Coronary artery (tissue), 2 donors: Measurements from ENCODE around the gene CNTN2.

Source experiments
- DNase-seq: peaks from one replicate; pipeline ENCODE4 v3.0.0-alpha.2; 2017; ENCODE audit warnings: low spot score
- H3K27ac ChIP-seq, 2 donors: fragments of 200-600 bp; sonication (generic); one replicate each; pipeline ENCODE4 v1.5.1; 2016 to 2019
- H3K4me3 ChIP-seq: fragments of 200-600 bp; sonication (generic); 2 replicates; pipeline ENCODE4 v1.5.1; 2016; ENCODE audit warnings: mild to moderate bottlenecking, moderate library complexity
- TF ChIP-seq, protein P1 (sequence below): fragments of 200-600 bp; sonication (generic); IDR thresholded peaks from one replicate; pipeline ENCODE4 v1.5.1; 2019; ENCODE audit warnings: antibody characterized with exemption

The CNTN2 gene

GRCh38 chr1:205030241-205030640 lies 12.8 kb upstream of the CNTN2 start:
- no peak overlapping the region for H3K4me3 ChIP-seq
- DNase-seq = no peak
- TF ChIP-seq, protein P1, sequence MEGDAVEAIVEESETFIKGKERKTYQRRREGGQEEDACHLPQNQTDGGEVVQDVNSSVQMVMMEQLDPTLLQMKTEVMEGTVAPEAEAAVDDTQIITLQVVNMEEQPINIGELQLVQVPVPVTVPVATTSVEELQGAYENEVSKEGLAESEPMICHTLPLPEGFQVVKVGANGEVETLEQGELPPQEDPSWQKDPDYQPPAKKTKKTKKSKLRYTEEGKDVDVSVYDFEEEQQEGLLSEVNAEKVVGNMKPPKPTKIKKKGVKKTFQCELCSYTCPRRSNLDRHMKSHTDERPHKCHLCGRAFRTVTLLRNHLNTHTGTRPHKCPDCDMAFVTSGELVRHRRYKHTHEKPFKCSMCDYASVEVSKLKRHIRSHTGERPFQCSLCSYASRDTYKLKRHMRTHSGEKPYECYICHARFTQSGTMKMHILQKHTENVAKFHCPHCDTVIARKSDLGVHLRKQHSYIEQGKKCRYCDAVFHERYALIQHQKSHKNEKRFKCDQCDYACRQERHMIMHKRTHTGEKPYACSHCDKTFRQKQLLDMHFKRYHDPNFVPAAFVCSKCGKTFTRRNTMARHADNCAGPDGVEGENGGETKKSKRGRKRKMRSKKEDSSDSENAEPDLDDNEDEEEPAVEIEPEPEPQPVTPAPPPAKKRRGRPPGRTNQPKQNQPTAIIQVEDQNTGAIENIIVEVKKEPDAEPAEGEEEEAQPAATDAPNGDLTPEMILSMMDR = no peak
- no peak overlapping the region for H3K27ac ChIP-seq

- Histone ChIP-seq H3K4me3 (no peak overlapping the region), H3K27ac (no peak overlapping the region)
- TF ChIP-seq, protein P1 = no peak
- DNase-seq = no peak
Observed at GRCh38 chr1:205030896-205031295, 12.1 kb upstream of the CNTN2 start.

DNA sequence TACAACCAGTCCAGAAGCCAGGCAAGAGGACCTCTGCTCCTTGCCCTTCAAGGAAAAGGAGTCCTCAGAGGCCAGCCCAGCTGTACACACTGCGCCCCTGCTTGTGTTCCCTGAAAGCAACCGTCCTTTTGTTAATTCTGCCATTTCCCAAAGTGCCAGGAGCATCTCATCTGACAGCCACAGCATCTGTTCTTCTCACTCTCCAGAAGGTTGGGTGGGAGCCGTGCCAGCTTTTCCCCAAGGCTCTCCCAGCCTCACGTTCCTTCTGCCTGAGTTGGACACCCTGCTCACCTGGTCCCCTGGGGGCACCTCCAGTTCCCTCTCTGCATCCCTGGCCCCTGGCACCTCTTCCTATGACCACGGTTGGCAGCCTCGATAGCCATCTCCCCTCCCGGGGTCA lies 10.5 kb upstream of the CNTN2 start:
- DNase-seq = no peak

DNA sequence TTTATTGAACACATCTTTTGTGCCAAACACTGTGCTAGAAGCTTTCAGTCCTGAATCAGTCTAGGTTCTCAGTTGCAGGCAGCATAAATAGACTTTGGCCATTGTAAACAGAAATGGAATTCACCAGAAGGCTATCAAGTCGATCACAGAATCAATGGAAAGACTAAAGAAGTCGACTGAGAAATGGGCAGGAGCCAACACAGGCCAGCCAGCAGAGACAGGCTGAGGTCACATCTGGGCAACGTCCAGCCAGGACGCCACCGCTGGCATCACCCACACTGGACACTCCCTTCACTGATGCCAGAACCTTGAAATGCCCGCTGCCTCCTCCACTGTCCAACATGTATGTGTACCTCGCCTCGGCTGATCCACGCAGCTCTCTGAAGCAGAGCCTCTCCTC lies 5.5 kb upstream of the CNTN2 start:
- no peak for DNase-seq
- Histone ChIP-seq H3K27ac (no peak overlapping the region), H3K4me3 (no peak overlapping the region)
- TF ChIP-seq, protein P1 = no peak

More for the DNA sequence above, 10.5 kb upstream of the CNTN2 start:
- H3K4me3 ChIP-seq = no peak overlapping the region
- H3K27ac ChIP-seq = no peak overlapping the region
- TF ChIP-seq, protein P1 = no peak

DNA sequence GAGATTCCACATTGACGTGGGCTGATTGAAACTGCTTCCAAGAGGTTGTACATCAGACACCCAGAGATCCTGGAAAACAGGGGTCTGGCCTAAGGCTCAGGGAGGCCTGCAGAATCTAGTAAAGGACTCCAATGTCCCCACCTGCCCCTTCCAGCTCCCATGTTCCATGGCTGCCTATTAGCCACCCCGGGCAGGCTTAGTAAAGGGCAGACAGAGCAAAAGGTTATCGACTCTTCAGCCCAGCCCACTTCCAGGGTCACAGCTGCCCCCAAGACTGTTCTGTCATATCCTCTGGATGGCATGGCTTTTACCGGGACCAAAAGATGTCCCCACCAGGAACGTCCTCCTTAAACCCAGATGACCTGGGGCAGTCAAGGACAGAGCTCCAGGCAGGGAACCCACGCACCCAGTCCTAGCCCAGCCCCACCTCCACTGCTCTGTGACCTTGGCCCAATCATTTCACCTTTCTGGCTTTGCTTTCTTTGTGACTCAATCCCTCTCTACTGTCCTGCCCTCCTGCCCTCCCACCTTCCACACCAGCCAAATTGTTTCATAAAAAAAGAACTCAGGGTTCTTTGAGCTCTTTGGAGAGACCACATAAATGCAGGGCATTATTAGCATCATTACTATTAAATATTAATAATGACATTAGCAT lies 4.8 kb upstream of the CNTN2 start:
- Histone ChIP-seq H3K4me3 (no peak overlapping the region), H3K27ac (no peak overlapping the region)
- TF ChIP-seq, protein P1 = no peak
- DNase-seq = no peak

DNA sequence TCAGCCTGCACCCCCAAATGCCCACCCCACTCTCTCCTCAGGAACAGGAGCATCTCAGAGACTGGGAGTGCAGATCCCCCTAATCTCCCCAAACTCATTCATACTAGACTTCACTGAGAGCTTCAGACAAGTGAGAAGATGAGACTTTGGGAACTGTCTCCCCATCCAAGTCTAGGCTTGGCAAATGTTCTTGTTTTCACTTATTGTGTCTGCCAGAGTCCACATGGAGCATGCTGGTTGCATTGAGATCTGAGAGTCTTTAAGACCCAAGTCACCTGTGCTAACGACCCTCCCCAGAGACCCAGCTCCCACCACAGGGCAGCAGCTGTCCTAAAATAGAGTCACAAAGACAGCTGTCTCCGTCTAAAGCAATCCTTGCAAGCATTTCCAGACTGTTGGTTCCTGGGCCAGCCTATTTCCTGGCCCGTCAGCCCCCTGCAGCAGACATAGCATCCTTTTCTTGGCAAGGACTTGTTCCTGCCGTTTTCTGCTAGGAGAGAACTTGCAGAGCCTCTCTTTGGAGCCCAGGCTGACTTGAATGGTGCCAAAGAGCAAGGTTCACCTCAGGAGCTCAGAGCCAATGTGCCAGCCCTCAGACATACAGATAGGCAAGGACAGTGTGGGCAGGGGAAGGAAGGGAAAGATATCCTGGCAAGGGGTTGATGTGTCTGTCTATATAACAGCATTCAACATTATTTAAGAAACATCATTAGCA lies 1.9 kb upstream of the CNTN2 start:
- Histone ChIP-seq H3K4me3 (no peak overlapping the region), H3K27ac (no peak overlapping the region)
- TF ChIP-seq, protein P1 = no peak
- DNase-seq = no peak
